HG02763 (cell line): ENCODE measurements around the gene ITGA1.
"Not testable (repeated sequence)": the region's sequence is repeated elsewhere in the genome, so short reads cannot be mapped to it uniquely, and the experiment has no call there.

Source experiments
- ATAC-seq: cut with Tn5 transposase; IDR thresholded peaks from one replicate; pipeline ENCODE4 v1.9.1; 2021; ENCODE audit warnings: mild to moderate bottlenecking, moderate library complexity; ENCODE audit not compliant: unreplicated experiment

ITGA1 gene

DNA sequence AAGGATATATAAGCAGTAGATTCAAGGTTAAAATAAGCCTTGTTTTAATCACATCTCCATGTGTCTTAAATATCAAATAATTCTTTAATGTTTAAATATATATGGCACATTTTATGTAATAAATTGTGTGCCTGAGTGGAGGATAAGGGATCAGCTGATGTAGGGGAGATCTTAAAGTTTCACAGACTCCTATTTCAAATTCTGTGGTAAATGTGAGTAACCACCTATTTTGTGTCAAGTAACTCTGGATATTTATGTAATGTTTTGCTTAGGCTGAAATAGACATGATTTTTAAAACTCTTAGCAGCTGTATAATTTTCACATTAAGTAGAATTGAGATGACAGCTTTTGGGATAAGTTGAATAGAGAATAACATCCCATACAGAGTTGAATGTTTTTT is 160.1 kb downstream of the ITGA1 start:
- ATAC-seq: no peak

DNA sequence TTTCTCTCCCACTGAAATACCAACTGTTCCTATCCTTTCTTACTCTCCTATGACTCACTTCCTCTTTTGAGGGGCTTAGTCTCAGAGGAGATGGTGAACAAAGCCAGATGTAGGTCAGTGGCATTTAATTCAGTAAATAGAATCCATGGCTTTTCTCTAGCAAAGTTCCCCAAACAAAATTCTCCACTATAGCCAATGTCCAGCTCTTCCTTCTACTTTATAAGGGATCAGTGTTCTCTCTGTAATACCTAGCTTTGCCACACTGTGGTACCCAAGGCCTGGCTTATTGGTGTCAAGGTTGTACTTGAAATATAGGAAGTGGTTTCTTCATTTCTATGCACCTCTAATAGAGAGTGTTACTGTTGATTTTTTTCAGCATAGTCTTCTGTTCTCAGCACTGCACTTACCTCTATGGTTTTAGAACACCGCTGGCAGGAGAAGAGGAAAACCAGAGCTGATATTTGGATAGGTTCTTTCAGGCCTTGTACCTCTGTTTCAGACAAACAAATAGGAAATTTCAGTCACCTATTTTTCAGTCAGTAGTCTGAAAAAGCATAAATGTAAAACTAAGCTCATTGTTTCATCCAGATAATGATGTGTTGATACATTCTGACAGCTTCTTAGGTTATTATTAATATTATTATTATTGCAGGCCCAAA is 160.8 kb downstream of the ITGA1 start:
- peak; percentile 98 for ATAC-seq

DNA sequence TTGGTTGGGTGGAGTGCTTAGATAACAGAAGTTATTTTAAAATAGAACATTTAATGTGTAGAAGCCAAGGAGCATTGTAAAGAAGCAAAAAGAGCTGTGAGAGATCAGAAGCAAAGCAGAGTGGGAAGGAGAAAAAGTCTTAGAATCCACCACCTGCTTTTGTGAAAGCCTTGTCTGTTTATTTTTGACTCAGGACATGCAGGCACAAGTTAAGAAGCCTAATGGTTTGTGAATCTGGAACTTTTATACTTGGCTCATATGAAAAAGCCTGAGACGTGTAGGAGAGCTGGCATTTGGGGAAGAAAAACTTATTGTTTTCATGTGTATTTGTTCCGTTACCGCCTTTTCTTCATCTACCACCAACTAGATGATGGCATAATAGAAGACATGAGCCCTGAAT is 163.0 kb downstream of the ITGA1 start:
- ATAC-seq: no peak

DNA sequence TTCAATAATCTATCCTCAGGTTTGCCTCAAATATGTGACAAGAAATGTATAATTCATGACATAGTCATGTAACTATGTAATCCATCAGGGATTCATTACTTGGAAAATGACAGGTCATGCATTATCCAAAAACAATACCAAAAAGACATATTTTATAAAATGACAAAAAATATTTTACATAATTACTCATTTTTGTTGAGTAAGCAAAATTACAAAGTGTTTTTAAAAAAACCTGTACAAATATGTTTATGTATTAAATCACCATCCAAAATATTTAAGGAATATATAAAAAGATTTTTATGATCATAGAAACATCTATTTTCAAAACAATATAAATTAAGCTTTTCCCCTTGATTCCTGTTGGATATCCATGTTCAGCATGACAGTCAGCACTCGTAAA is 164.8 kb downstream of the ITGA1 start:
- no peak for ATAC-seq

DNA sequence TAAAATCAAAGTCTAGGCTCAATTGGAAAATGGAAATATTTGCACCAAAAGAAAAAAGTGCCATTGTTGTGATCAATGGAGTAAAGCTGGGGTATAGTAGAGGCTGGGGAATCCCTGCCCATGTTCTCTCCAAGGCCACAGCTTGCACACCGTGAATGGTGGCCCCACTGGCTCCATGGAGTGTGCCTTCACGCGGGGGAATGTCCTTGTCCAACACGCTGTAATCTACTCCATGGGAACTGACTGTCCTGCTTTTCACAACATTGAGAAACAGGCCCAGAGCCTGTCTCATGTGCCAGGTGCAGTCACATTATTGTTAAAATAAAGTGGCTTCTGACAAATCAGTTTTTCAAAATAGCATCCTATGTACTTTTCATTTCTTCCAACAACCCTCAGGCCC is 168.3 kb downstream of the ITGA1 start:
- no peak for ATAC-seq

DNA sequence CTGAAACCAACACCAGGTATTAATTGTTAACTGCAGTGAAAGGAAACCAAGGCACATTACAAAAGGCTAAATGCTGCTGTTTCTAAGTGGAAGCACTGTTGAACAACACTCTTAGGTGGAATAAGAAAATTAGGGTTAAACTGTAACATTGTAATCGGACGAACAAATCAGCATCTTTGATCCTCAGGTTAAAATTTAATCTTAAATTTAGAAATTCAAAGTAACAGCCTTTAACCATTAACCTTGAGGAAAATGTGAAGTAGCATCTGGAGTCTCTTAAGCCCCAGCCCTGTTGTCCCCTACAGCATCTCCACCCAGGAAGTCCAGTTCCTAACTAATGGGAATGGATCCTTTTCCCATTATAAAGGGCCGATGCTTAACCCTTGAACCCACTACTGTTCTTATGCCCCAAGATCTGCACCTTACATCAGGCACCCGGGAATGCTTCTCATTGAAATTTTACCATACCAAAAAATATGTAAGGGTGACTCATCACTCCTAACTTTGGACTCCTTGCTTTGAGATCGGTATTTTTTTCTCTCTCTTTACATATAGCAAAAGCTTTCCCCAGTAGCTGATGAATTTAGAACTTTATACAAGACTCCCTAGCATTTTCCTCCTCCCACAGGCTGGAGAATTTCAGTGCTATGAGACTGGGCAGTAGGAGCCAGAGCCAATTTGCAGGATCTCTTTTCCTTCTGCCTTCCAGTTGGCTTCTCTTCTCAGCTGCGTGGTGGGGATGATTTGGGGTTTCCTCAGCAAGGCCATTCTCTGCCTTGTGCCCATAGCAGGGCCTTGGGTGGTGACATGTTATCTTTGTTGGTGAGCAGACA is 169.4 kb downstream of the ITGA1 start:
- ATAC-seq: peak; percentile 67

DNA sequence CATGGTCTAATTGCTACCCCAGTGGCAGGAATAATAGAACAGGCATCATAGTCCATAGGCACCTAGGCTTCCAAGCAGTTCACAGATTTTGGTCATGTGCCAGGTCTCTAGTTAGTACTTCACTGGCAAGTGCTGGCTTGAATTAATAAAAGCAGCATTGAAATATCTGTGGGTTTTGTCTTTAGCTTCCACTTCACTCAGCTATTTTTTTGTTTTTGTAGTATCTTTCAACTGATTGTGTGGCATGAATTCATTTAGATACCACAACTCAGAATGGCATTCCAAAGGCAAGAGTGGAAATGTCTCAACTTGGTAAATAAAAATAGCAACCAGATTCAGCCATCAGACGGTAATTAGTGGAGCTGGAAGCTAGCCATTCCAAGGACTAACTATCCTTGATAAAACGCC is 173.6 kb downstream of the ITGA1 start:
- no peak for ATAC-seq

DNA sequence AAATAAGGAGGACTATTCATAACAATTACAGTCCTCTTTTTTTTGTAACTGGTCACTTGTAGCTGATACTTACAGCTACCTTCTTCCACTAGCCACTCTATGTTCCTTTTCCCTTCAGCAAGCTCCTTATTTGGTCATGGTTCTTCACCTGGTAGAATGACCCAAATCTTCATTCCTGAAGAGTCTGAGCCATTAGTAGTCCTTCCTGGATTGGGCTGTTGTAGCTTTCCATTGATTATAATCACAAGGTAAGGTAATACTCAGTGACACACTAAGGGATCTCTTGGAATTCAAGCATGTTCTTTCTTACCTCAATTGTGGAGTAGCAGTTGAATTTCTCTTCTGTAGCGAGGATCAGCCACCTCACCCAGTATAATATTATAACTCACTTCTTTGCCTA is 175.9 kb downstream of the ITGA1 start:
- ATAC-seq: no peak

DNA sequence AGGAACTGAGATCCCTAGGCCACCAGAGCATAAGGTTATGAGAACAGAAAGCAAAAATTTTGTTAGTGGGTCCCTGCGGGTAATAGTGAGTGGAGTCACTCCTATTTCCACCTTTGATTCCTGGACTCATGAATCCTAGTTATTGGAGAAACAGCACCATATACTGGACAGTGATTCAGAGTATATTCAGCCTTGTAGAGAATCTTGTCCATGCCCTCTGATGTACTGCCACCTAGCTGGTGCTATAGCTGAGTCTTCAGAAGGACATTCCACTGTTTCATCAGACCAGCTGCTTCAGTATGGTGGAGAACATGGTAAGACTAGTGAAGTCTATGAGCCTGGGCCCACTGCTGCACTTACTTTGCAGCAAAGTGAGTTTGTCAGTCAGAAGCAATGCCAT is 176.4 kb downstream of the ITGA1 start:
- ATAC-seq: no peak

DNA sequence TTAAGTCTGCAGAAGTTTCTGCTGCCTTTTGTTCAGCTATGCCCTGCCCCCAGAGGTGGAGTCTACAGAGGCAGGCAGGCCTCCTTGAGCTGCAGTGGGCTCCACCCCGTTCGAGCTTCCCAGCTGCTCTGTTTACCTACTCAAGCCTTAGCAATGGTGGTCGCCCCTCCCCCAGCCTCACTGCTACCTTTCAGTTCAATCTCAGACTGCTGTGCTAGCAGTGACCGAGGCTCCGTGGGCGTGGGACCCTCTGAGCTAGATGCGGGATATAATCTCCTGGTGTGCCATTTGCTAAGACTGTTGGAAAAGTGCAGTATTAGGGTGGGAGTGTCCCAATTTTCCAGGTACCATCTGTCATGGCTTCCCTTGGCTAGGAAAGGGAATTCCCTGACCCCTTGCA is 188.4 kb downstream of the ITGA1 start:
- not testable (repeated sequence) for ATAC-seq

DNA sequence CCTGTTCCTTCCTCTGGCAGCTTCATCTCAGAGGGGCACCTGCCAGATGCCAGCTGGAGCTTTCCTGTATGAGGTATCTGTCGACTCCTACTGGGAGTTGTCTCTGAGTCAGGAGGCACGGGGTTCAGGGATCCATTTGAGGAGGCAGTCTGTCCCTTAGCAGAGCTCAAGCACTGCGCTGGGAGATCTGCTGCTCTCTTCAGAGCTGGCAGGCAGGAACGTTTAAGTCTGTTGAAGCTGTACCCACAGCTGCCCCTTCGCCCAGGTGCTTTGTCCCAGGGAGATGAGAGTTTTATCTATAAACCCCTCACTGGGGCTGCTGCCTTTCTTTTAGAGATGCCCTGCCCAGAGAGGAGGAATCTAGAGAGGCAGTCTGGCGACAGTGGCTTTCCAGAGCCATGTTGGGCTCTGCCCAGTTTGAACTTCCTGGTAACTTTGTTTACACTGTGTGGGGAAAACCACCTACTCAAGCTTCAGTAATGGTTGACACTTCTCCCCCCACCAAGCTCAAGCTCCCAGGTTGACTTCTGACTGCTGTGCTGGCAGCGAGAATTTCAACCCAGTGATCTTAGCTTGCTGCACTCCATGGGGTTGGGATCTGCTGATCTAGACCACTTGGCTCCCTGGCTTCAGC is 189.7 kb downstream of the ITGA1 start:
- no peak for ATAC-seq

DNA sequence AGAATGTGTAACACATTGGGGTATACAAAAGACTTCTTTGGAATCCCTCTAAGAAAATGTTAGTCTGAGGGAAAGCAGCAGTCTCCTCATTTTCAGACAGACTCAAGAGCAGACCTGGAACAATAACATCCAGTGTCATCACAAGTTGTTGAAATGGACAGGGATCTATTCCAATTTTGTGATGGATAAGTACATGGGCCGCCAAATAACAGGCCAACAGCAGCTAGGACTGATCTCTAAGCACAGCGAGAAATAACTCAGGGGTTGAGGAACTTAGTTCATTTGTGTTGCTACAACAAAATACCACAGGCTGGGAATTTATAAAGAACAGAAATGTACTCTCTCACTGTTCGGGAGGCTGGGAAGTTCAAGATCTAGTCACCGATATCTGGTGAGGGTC is 193.8 kb downstream of the ITGA1 start:
- no peak for ATAC-seq

DNA sequence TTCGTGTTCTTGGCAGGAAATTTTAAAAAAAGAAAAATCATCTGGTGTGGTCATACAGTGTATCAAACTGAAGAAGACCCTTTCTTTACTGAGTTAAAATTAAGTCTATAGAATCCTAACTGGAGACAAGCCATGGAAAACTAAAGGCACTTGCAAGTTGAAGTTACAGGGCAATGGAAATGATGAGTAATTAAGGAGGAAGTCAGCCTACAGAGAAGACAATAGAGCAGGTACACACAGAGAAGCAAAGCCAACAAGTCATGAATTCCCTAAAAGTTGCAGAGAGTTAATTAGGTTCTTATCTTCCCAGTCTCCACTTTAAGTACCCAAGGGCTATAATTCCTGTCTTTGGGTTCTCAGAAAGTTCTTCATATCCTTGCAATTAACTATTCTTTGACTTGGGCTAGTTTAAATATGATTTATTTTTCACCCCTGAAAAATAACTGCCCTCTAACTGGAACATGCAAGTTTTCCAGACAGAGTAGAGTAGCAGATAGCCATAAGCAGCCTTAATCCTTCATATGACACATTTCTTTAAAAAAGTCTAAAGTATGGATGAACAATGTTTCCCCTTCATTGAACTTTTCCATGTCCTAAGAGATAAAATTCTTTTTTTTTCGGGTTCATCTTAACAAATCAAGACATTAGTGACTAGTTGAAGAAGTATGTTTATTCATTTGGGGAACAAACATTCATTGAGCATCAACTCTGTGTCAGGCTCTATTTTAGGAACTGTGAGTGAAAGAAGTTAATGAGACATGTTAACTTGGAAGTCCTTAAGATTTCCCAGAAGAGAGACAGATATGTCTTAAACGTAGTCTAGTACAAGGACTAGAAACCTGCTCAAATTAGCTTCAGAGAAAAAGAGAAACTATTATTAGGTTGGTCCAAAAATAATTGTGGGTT is 196.3 kb downstream of the ITGA1 start:
- ATAC-seq: no peak

DNA sequence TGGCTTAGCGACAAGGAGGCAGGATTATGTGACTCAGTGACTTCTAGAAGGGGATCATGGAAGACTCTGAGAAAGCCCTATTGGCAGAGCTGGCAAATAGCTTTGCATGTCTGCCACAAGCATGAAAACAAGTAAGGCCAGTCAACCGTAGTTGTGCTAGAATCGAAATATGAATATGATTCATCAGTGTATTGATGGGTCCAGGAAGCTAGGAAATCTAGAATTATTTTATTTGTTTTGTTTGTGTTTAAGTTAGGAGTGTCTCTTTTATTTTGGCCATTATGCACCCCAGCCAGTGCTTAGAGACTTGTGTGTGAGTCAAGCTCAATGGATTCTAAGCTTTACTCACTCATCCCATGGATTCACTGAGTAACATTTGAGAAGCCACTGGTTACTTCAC is 197.6 kb downstream of the ITGA1 start:
- ATAC-seq: no peak

DNA sequence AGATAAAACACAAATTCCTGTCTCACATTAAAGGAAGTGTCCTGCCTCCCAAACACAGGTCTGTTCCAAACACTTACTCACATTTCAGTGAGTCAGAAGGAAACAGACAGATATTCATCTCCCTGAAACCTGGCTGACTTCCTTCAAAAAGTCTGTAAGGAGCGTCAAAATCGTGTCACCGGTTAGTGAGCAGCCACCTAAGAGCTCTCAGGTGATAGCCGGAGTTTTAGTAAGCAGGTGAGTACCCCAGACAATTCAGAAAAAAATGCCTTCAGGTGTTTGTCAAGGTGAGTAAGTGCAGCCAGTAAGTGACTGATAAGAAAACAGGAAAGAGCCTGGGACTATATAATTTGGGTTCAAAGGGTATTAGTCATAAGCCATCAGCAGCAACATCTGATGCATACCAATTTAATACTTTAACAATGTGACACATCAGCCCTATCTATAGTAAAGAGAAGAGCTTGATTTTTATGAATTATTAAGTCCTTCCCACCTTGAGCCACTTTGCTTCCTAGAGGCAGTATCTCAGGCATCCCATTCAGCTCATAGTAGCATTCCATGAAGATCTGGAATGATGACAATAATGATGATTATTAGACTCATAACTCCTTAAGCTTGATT is 200.1 kb downstream of the ITGA1 start:
- no peak for ATAC-seq

DNA sequence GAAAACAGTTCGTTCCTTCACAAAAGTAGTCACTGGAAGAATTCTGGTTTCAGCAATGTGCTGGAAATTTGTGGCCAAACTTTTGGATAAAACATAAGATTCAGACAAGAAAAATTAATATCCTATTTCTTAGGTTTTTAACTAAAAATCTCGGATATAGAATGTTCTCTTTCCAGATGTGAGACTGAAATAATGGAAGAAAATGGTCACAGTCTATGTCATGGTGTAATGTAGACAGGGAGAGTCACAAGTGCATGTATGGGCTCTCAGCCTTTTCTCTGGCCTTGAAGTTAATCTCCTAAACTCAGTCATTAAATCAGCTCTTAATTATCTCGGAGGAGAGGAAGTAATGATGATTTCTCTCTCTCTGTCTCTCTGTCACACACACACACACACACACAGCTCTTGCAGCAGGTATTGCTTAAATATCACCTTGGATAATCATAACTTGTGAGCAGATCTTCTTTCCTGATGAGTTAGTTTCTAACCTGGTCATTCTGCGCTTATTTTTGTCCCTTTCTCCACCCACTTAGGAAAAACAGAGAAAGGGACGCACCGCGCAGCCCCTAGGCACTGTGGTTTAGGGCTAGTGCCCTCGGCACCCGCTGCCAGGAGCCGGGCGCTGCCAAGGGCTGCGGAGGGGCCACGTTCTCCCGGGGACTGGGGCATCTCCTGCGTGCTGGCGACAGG is 200.8 kb downstream of the ITGA1 start:
- no peak for ATAC-seq

DNA sequence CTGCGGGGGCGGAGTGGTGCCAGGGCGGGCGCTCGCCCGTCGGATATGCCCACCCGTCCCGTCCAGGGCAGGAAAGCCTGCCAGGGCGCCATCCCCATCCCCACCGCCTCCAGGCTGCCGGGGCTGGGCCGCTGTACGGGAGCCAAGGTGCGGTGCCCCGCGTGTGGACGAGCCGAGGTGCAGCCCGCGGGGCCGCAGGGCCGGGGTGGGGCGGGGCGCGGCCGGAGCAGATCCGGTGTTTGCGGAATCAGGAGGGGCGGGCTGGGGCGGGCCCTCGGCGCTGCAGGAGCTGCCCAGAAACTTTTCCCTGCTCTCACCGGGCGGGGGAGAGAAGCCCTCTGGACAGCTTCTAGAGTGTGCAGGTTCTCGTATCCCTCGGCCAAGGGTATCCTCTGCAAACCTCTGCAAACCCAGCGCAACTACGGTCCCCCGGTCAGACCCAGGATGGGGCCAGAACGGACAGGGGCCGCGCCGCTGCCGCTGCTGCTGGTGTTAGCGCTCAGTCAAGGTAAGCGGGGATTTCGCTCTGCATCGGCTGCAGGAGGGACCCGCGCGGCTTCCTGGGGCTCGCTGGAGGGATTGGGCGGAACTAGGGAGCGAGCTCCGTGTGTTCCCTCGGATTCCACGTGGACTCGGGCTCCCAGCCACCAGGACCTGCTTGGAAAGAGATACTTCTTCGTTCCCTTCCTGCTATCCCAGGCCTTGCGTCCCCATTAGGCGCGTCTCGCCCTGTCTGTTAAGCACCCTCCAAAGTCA is 201.5 kb downstream of the ITGA1 start, which contains the start of gene ITGA2:
TSS of gene ITGA2 (plus strand) at position 328 of the 756 bp plus-strand sequence. CDS start at position 445, 117 bp downstream.
- ATAC-seq: peak; percentile 63

DNA sequence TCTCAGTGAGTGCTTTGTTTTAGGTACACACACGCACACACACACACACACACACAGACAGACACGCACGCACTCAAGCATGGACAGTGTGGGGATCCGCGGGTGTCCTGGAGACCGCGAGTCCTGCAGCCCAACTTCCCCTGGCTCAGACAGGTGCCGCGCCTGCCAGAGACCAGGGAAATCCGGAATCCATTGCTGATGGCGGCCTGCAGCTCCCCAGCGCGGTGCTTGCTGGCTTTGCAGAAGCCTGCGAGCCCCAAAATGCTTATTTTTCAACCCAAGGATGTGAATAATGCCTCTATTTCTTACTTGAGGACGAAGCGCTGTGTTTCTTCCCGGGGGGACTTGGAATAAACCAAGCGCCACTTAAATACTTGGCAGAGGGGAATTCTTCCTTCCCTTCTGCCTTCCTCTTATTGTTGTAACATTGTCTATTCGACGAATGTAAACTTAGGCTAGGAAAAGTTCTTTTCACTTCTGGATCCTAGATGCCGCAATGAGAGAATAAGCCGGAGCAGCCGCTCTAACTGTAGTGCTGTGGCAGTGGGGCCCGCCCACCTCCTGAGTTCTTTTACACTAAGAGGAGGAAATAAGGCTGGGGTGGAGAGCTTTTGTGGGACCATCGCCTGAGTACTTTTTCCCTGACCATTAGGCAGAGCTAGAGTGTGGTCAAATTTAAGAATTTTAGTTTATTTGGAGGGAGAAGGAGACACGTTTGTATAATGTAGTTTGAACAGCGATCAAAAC is 202.2 kb downstream of the ITGA1 start:
- peak; percentile 19 for ATAC-seq
